Fibroblast of skin of left biceps (primary cell): ENCODE measurements around the gene CCDC85B.

Experiments
- DNase-seq, 2 experiments: peaks; one replicate each; pipeline ENCODE4 v3.0.0-alpha.2; 2013; ENCODE audit warnings: low read depth in 2 of 2

The CCDC85B gene

DNA sequence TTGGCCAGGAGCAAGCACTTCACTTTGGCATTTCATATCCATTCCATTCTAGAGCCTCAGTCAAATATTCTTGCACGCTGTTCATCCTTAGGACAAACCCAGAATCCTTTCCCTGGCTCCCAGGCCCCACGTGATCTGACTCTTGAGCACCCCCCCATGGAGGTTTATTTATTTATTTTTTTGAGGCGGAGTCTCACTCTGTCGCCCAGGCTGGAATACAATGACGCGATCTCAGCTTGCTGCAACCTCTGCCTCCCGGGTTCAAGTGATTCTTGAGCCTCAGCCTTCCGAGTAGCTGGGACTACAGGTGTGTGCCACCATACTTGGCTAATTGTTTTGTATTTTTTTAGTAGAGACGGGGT is 42.1 kb downstream of the CCDC85B start:
- DNase-seq: no peak

DNA sequence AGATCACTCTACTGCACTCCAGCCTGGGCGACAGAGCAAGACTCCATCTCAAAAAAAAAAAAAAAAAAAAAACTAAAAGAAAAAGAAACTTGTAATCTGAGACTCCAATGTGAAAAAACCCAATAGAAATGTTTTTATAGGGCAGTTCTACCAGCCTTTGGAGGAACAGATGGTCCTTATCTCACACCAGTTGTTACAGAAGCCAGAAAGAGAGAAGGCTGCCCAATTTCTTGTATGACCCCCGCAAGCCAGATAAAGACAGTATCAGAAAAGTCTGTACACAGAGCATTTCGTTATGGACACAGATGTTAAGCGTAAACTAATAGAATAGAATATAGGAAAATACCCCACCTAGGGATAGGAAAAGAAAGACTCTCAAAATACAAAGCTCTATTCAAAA is 43.5 kb downstream of the CCDC85B start:
- DNase-seq: no peak

DNA sequence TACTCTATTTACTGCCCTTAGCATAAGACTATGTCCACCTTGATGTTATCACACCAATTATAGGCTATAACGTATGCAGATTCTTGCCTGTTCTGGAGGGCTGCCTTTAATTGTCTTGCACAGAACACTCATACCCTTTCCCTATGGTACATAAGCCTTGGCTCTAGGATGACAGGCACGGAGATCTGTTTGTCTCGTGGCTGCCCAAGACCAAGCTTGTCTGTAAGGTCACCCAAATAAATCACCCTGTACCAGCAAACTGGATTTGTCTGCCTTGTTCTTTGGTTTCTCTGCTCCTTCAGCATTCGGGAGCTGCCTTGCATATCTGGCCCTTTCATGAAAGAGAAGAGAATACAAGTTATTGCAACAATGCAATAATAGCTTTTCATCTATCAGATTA is 47.3 kb downstream of the CCDC85B start:
- no peak for DNase-seq
